Measurements from ENCODE around the gene SLC6A3. TPM values are rescaled to one million over a fixed set of nuclear protein-coding genes. Genes with fewer than 3 reads are reported as not detected.

Gene SLC6A3
- total RNA-seq, 5 donors from 2014 or later (not counting 1 experiment from before 2014, with no cell fraction given): 0.22 TPM; not detected in 4

DNA sequence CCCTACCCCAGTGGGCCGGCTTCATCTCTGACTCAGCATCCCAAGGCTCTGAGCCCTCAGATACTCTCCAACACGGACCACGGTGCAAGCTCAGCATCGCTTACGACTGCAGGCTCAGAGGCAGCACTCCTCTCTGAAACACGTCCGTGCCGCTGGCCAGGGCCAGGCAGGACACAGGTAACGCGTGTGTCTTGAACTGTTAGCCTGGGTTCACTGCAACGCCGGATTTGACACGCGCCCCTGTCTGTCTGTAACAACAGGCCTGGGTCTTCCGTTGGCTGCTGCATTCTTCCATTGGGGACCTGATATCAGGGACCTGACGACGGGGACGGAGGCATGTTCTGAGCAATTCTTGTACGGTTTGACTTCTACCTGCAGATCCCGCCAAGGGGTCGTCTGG, 6.4 kb downstream of the SLC6A3 start:
- Histone ChIP-seq H3K27me3 (replicated peaks in 1 of 2; ENCODE audit: control insufficient read depth in 2 of 2, extremely low read depth in 1 of 2, insufficient read depth in 2 of 2, low read length in 1 of 2) (peaks cover 0 to 61% of the 10 kb centered on the region in 2 experiments), H3K9me3 (no peaks in the 10 kb centered on the region), H3K36me3 (ENCODE audit: control insufficient read depth in 2 of 2, extremely low read depth in 1 of 2, insufficient read depth in 1 of 2, low read length in 1 of 2) (no peaks in the 10 kb centered on the region), H3K27ac (ENCODE audit: low read length) (no peak overlapping the region), H3K4me3 (ENCODE audit: control insufficient read depth in 1 of 2, extremely low read depth in 1 of 2, low read length in 1 of 2) (no peak overlapping the region), H3K4me1 (ENCODE audit: control insufficient read depth in 1 of 2, extremely low read depth in 1 of 2, insufficient read depth in 2 of 2, low read length in 2 of 2) (no peaks in the 10 kb centered on the region)
- peaks cover 0 to 3% (median under 1%) of the 10 kb centered on the region in 3 donors for H3K4me1 Mint-ChIP-seq
- CTCF ChIA-PET: no interaction called here
- ATAC-seq (replicated peaks in 1 of 4): no peak
- WGBS (ENCODE audit: insufficient coverage): 90% methylated on average over 19 of the region's 21 CpGs
- POLR2A ChIA-PET: no interaction called here
- H3K27me3 Mint-ChIP-seq: peaks cover 30 to 39% of the 10 kb centered on the region in 2 donors
- H3K36me3 Mint-ChIP-seq: peaks cover 2% of the 10 kb centered on the region
- H3K9me3 Mint-ChIP-seq: peaks cover 6 to 10% (median 7%) of the 10 kb centered on the region in 3 donors
- H3K4me3 Mint-ChIP-seq: no peak overlapping the region
- no peak overlapping the region for H3K27ac Mint-ChIP-seq
- DNase-seq: no peak

DNA sequence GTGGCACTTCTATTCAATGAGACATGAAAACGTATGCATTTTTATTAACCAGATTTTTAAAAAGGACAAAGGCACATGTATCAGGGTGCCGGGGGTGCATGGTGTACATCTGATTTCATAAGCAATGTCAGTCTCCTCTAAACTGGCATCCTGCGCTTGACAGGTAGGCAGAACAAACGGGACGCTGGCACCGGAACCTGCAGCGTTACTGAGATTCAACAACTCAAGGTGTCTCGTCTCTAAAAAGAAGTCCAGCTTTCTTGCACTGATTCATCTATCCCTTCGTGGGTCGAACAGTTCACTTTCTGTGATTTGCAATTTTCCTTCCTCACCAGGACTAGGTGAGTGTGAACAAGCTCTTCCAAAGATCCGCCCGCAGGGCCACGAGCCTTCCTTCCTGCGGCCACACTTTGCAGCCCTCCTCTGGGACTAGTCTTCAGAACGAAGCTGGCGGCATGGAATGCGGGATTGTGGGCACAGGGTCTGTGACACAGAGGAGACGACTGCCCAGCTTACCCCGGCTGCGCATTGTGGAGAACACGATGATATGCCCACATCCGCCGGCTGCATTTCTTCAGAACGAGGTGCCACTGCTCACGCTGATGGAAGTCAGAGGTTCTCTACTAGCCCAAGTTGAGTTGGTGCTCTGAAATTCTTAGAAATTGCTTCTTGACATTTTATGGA, 7.2 kb downstream of the SLC6A3 start:
- H3K27ac Mint-ChIP-seq: no peak overlapping the region
- ChIA-PET CTCF (interaction anchor here in 1 of 2 donors (0.6 kb wide), 1 partner anchor 182 kb away, joined by 3 read pairs; no protein-coding TSS in a partner anchor), POLR2A (no interaction called here)
- peaks cover 27 to 34% of the 10 kb centered on the region in 2 donors for H3K27me3 Mint-ChIP-seq
- no peaks in the 10 kb centered on the region for H3K9me3 ChIP-seq
- no peak overlapping the region for H3K4me3 ChIP-seq (ENCODE audit: control insufficient read depth in 1 of 2, extremely low read depth in 1 of 2, low read length in 1 of 2)
- no peaks in the 10 kb centered on the region for H3K4me1 Mint-ChIP-seq
- H3K4me3 Mint-ChIP-seq: no peak overlapping the region
- 88% methylated on average over 25 of the region's 25 CpGs for WGBS (ENCODE audit: insufficient coverage)
- no peak overlapping the region for H3K27ac ChIP-seq (ENCODE audit: low read length)
- peaks cover 2% of the 10 kb centered on the region for H3K36me3 Mint-ChIP-seq
- peaks cover 6 to 15% (median 7%) of the 10 kb centered on the region in 3 donors for H3K9me3 Mint-ChIP-seq
- H3K36me3 ChIP-seq (ENCODE audit: control insufficient read depth in 2 of 2, extremely low read depth in 1 of 2, insufficient read depth in 1 of 2, low read length in 1 of 2): no peaks in the 10 kb centered on the region
- no peaks in the 10 kb centered on the region for H3K4me1 ChIP-seq (ENCODE audit: control insufficient read depth in 1 of 2, extremely low read depth in 1 of 2, insufficient read depth in 2 of 2, low read length in 2 of 2)
- H3K27me3 ChIP-seq (replicated peaks in 1 of 2; ENCODE audit: control insufficient read depth in 2 of 2, extremely low read depth in 1 of 2, insufficient read depth in 2 of 2, low read length in 1 of 2): peaks cover 0 to 61% of the 10 kb centered on the region in 2 experiments
- DNase-seq: no peak
- no peak for ATAC-seq (replicated peaks in 1 of 4)

DNA sequence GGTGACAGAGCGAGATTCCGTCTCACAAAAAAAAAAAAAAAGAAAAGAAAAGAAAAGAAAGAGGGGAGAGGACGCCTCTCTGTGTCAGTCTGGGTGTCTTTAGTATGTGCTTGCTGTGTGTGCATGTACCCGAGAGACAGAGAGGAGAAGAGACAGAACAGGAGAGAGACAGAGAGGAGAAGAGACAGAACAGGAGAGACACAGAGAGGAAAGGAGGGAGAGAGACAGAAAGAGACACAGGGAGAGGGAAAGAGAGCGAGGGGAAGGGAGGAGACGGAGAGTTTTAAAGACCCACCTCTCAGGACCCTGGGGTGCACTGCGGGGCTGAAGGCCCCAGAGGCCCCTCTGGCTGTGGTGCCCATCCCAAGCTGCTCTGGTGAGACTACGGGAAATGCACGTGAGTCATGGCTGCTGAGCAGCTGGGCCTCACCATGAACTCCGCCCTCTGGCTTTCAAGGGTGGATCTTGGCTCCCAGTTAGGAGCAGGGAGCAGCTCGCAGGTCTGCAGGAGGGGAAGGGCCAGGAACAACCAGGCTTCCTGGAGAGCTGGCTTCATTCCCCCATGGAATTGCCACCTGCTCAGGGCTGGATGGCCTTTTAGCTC, 7.9 kb downstream of the SLC6A3 start:
- CTCF ChIA-PET: no interaction called here
- 59% methylated on average over 11 of the region's 11 CpGs for WGBS (ENCODE audit: insufficient coverage)
- Histone ChIP-seq H3K4me1 (ENCODE audit: control insufficient read depth in 1 of 2, extremely low read depth in 1 of 2, insufficient read depth in 2 of 2, low read length in 2 of 2) (no peaks in the 10 kb centered on the region), H3K4me3 (ENCODE audit: control insufficient read depth in 1 of 2, extremely low read depth in 1 of 2, low read length in 1 of 2) (no peak overlapping the region), H3K36me3 (ENCODE audit: control insufficient read depth in 2 of 2, extremely low read depth in 1 of 2, insufficient read depth in 1 of 2, low read length in 1 of 2) (no peaks in the 10 kb centered on the region), H3K27ac (ENCODE audit: low read length) (no peak overlapping the region), H3K27me3 (replicated peaks in 1 of 2; ENCODE audit: control insufficient read depth in 2 of 2, extremely low read depth in 1 of 2, insufficient read depth in 2 of 2, low read length in 1 of 2) (peaks cover 0 to 60% of the 10 kb centered on the region in 2 experiments), H3K9me3 (no peaks in the 10 kb centered on the region)
- peaks cover 22 to 27% of the 10 kb centered on the region in 2 donors for H3K27me3 Mint-ChIP-seq
- no peak for DNase-seq
- peaks cover 2% of the 10 kb centered on the region for H3K36me3 Mint-ChIP-seq
- H3K4me3 Mint-ChIP-seq: no peak overlapping the region
- H3K27ac Mint-ChIP-seq: no peak overlapping the region
- POLR2A ChIA-PET: no interaction called here
- peaks cover 6 to 15% (median 7%) of the 10 kb centered on the region in 3 donors for H3K9me3 Mint-ChIP-seq
- H3K4me1 Mint-ChIP-seq: no peaks in the 10 kb centered on the region
- no peak for ATAC-seq (replicated peaks in 1 of 4)

DNA sequence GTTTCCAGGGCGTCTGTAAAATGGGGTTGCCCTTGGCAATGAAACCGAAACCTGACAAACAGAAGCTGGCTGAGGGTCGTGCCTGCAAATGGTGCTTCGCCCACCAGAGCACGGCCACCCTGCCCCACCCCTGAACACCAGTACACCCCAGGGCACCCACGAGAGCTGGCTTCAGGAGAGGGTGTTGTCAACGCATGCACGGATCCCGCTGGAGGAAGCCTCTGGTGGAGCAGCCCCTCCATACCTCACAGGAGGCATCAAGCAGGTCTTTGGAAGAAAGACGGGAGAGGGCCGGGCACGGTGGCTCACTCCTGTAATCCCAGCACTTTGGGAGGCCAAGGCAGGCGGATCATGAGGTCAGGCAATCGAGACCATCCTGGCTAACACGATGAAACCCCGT, 8.6 kb downstream of the SLC6A3 start:
- H3K4me3 ChIP-seq (ENCODE audit: control insufficient read depth in 1 of 2, extremely low read depth in 1 of 2, low read length in 1 of 2): no peak overlapping the region
- Mint-ChIP-seq H3K27ac (no peak overlapping the region), H3K27me3 (peaks cover 20 to 22% of the 10 kb centered on the region in 2 donors), H3K36me3 (peaks cover 2% of the 10 kb centered on the region), H3K4me1 (no peaks in the 10 kb centered on the region), H3K9me3 (peaks cover 6 to 15% (median 7%) of the 10 kb centered on the region in 3 donors), H3K4me3 (no peak overlapping the region)
- ChIA-PET POLR2A (no interaction called here), CTCF (no interaction called here)
- ATAC-seq (replicated peaks in 1 of 4) (no peak), DNase-seq (no peak)
- WGBS (ENCODE audit: insufficient coverage): 85% methylated on average over 10 of the region's 16 CpGs
- no peaks in the 10 kb centered on the region for H3K9me3 ChIP-seq
- no peak overlapping the region for H3K27ac ChIP-seq (ENCODE audit: low read length)
- peaks cover 0 to 56% of the 10 kb centered on the region in 2 experiments for H3K27me3 ChIP-seq (replicated peaks in 1 of 2; ENCODE audit: control insufficient read depth in 2 of 2, extremely low read depth in 1 of 2, insufficient read depth in 2 of 2, low read length in 1 of 2)
- H3K36me3 ChIP-seq (ENCODE audit: control insufficient read depth in 2 of 2, extremely low read depth in 1 of 2, insufficient read depth in 1 of 2, low read length in 1 of 2): no peaks in the 10 kb centered on the region
- no peaks in the 10 kb centered on the region for H3K4me1 ChIP-seq (ENCODE audit: control insufficient read depth in 1 of 2, extremely low read depth in 1 of 2, insufficient read depth in 2 of 2, low read length in 2 of 2)

DNA sequence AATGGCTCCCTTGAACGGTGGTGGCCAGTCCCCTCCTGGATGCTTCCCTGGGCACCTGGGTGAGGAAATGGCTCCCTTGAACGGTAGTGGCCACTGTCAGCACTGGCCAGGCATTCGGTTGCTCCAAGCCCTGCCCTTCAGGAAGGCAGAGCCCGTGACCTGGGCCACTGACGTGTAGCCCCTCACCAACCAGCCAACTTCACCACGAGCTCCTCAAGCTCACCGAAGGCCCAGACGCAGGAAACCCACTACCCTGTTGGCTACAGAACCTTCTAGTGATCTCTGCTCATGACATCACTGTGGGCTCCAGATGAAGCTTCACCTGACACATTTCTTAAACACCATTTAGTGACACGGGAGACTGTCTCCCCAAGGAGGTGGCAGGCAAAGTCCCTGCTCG, 9.2 kb downstream of the SLC6A3 start:
- H3K27me3 Mint-ChIP-seq: peaks cover 16 to 21% of the 10 kb centered on the region in 2 donors
- peaks cover 6 to 15% (median 7%) of the 10 kb centered on the region in 3 donors for H3K9me3 Mint-ChIP-seq
- Histone ChIP-seq H3K9me3 (no peaks in the 10 kb centered on the region), H3K27me3 (replicated peaks in 1 of 2; ENCODE audit: control insufficient read depth in 2 of 2, extremely low read depth in 1 of 2, insufficient read depth in 2 of 2, low read length in 1 of 2) (peaks cover 0 to 49% of the 10 kb centered on the region in 2 experiments), H3K4me3 (ENCODE audit: control insufficient read depth in 1 of 2, extremely low read depth in 1 of 2, low read length in 1 of 2) (no peak overlapping the region), H3K4me1 (ENCODE audit: control insufficient read depth in 1 of 2, extremely low read depth in 1 of 2, insufficient read depth in 2 of 2, low read length in 2 of 2) (no peaks in the 10 kb centered on the region), H3K27ac (ENCODE audit: low read length) (no peak overlapping the region), H3K36me3 (ENCODE audit: control insufficient read depth in 2 of 2, extremely low read depth in 1 of 2, insufficient read depth in 1 of 2, low read length in 1 of 2) (no peaks in the 10 kb centered on the region)
- H3K36me3 Mint-ChIP-seq: peaks cover 2% of the 10 kb centered on the region
- DNase-seq (no peak), ATAC-seq (replicated peaks in 1 of 4) (no peak)
- H3K4me3 Mint-ChIP-seq: no peak overlapping the region
- WGBS (ENCODE audit: insufficient coverage): 72% methylated on average over 9 of the region's 10 CpGs
- no peak overlapping the region for H3K27ac Mint-ChIP-seq
- H3K4me1 Mint-ChIP-seq: no peaks in the 10 kb centered on the region
- POLR2A ChIA-PET: no interaction called here
- CTCF ChIA-PET: no interaction called here

DNA sequence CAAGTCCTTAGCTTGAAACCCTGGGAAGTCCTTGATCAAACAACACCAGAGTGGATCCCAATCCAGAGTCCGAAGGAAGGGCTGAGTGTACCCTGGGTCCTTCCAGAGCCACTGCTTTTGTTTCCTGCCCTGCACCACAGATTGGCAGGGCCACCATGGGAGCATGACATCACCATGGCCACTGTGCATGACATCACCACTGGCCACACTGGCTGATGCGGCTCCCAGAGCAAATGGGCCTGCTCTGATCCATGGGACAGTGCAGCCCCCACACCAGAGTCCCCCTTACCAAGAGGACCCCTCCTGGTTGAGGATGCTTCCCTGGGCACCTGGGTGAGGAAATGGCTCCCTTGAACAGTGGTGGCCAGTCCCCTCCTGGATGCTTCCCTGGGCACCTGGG, 9.9 kb downstream of the SLC6A3 start:
- H3K9me3 Mint-ChIP-seq: peaks cover 4 to 10% (median 5%) of the 10 kb centered on the region in 3 donors
- Histone ChIP-seq H3K4me1 (ENCODE audit: control insufficient read depth in 1 of 2, extremely low read depth in 1 of 2, insufficient read depth in 2 of 2, low read length in 2 of 2) (no peaks in the 10 kb centered on the region), H3K36me3 (ENCODE audit: control insufficient read depth in 2 of 2, extremely low read depth in 1 of 2, insufficient read depth in 1 of 2, low read length in 1 of 2) (no peaks in the 10 kb centered on the region), H3K4me3 (ENCODE audit: control insufficient read depth in 1 of 2, extremely low read depth in 1 of 2, low read length in 1 of 2) (no peak overlapping the region), H3K27ac (ENCODE audit: low read length) (no peak overlapping the region), H3K9me3 (no peaks in the 10 kb centered on the region), H3K27me3 (replicated peaks in 1 of 2; ENCODE audit: control insufficient read depth in 2 of 2, extremely low read depth in 1 of 2, insufficient read depth in 2 of 2, low read length in 1 of 2) (peaks cover 0 to 49% of the 10 kb centered on the region in 2 experiments)
- ChIA-PET POLR2A (no interaction called here), CTCF (no interaction called here)
- no peak overlapping the region for H3K4me3 Mint-ChIP-seq
- H3K36me3 Mint-ChIP-seq: peaks cover 2% of the 10 kb centered on the region
- H3K27me3 Mint-ChIP-seq: peaks cover 13 to 17% of the 10 kb centered on the region in 2 donors
- ATAC-seq (replicated peaks in 1 of 4) (no peak), DNase-seq (peak in 1 of 35 experiments; percentile 20)
- 80% methylated on average over 2 of the region's 2 CpGs for WGBS (ENCODE audit: insufficient coverage)
- no peaks in the 10 kb centered on the region for H3K4me1 Mint-ChIP-seq
- H3K27ac Mint-ChIP-seq: no peak overlapping the region
